Fibroblast of lung (primary cell): ENCODE measurements around the gene KCNJ14.

Experiments used
- CTCF ChIP-seq, 2 donors: IDR thresholded peaks in 1 of 2; conservative IDR thresholded peaks in 1 of 2; 1 replicate in 1 of 2; 2 replicates in 1 of 2; pipeline ENCODE4 v1.5.1; 2011 to 2012; ENCODE audit warnings: low read length in 2 of 2, control low read depth in 1 of 2, inconsistent platforms in 1 of 2, low read depth in 1 of 2, mild to moderate bottlenecking in 1 of 2
- EZH2 ChIP-seq: IDR thresholded peaks from 2 replicates; pipeline ENCODE4 v1.5.1; 2012; ENCODE audit warnings: low read length, control low read depth, mild to moderate bottlenecking; ENCODE audit errors: missing control alignments

- TF ChIP-seq CTCF (conservative IDR thresholded peaks at IDR 0.05 in 1 of 2, IDR thresholded peaks at IDR 0.05 in 1 of 2; ENCODE audit: low read depth in 1 of 2, low read length in 2 of 2) (no peak), EZH2 (no peak)
These were observed 8.8 kb upstream of the KCNJ14 start for GRCh38 chr19:48446579-48446978.
